IMR-90 (cell line): ENCODE measurements around the gene TBC1D8.

Source experiments
- BHLHE40 ChIP-seq: fragments of 150-350 bp; IDR thresholded peaks from 2 replicates; pipeline ENCODE4 v1.6.1; 2016; ENCODE audit warnings: mild to moderate bottlenecking, low read depth, low read length
- CEBPB ChIP-seq: IDR thresholded peaks from 2 replicates; pipeline ENCODE4 v1.6.1; 2012; ENCODE audit warnings: low read depth, low read length, improper control_type of control experiment
- CTCF ChIP-seq: conservative IDR thresholded peaks from 2 replicates; pipeline ENCODE4 v1.5.1; 2012; ENCODE audit warnings: mild to moderate bottlenecking, low read depth, low read length, improper control_type of control experiment
- ELK1 ChIP-seq: fragments of 150-350 bp; IDR thresholded peaks from 2 replicates; pipeline ENCODE4 v1.6.1; 2016; ENCODE audit warnings: low read depth, mild to moderate bottlenecking, low read length, moderate library complexity, borderline replicate concordance
- FOS ChIP-seq: fragments of 150-350 bp; IDR thresholded peaks from 2 replicates; pipeline ENCODE4 v1.6.1; 2016; ENCODE audit warnings: low read depth, low read length
- MAFK ChIP-seq: IDR thresholded peaks from 2 replicates; pipeline ENCODE4 v1.6.1; 2012; ENCODE audit warnings: low read depth, low read length, improper control_type of control experiment
- MAZ ChIP-seq: IDR thresholded peaks from 2 replicates; pipeline ENCODE4 v1.6.1; 2012; ENCODE audit warnings: low read depth, mild to moderate bottlenecking, low read length, improper control_type of control experiment, moderate library complexity, borderline replicate concordance
- MXI1 ChIP-seq: IDR thresholded peaks from 2 replicates; pipeline ENCODE4 v1.6.1; 2012; ENCODE audit warnings: low read depth, mild to moderate bottlenecking, low read length, moderate library complexity, borderline replicate concordance
- POLR2A ChIP-seq: IDR thresholded peaks from 2 replicates; pipeline ENCODE4 v1.6.1; 2012; ENCODE audit warnings: mild to moderate bottlenecking, low read depth, low read length
- RAD21 ChIP-seq: IDR thresholded peaks from 2 replicates; pipeline ENCODE4 v1.6.1; 2012; ENCODE audit warnings: low read length, improper control_type of control experiment
- RCOR1 ChIP-seq: IDR thresholded peaks from 2 replicates; pipeline ENCODE4 v1.6.1; 2012; ENCODE audit warnings: mild to moderate bottlenecking, low read length, improper control_type of control experiment; ENCODE audit not compliant: insufficient replicate concordance
- RFX5 ChIP-seq: IDR thresholded peaks from 2 replicates; pipeline ENCODE4 v1.8.0; 2012; ENCODE audit warnings: low read depth, mild to moderate bottlenecking, low read length, moderate library complexity
- SMC3 ChIP-seq: fragments of 150-350 bp; IDR thresholded peaks from 2 replicates; pipeline ENCODE4 v1.6.1; 2016; ENCODE audit warnings: low read depth, mild to moderate bottlenecking, antibody characterized with exemption, low read length, moderate library complexity
- USF2 ChIP-seq: fragments of 150-350 bp; IDR thresholded peaks from 2 replicates; pipeline ENCODE4 v1.6.1; 2017; ENCODE audit warnings: mild to moderate bottlenecking, antibody characterized with exemption, low read length, low read depth

- TF ChIP-seq CTCF (no peak), ELK1 (no peak), RFX5 (no peak), USF2 (no peak), POLR2A (no peak), MXI1 (no peak), CEBPB (no peak), SMC3 (no peak), RAD21 (no peak), BHLHE40 (no peak), RCOR1 (no peak), FOS (no peak), MAFK (no peak), MAZ (no peak)
Observed at GRCh38 chr2:101121174-101121573, 30.0 kb downstream of the TBC1D8 start.
